Gastrocnemius medialis (tissue), 4 donors: ENCODE results near the gene GALNT10.

Experiments used
- CTCF ChIP-seq, 5 experiments: fragments of 450-650 bp in 3 of 5; fragments of 200-600 bp in 2 of 5; sonication (generic) in 2 of 5; IDR thresholded peaks in 4 of 5; conservative IDR thresholded peaks in 1 of 5; 1 replicate in 4 of 5; 2 replicates in 1 of 5; pipeline ENCODE4 v1.5.1; 2016 to 2019; ENCODE audit warnings: antibody characterized with exemption in 5 of 5, mild to moderate bottlenecking in 3 of 5, moderate library complexity in 3 of 5
- POLR2A ChIP-seq, 2 donors: fragments of 450-650 bp; IDR thresholded peaks; one replicate each; pipeline ENCODE4 v1.6.1; 2017; ENCODE audit warnings: antibody characterized with exemption in 2 of 2, mild to moderate bottlenecking in 2 of 2, moderate library complexity in 2 of 2

GRCh38 chr5:154143211-154143641 lies 47.3 kb upstream of the GALNT10 start:
- TF ChIP-seq CTCF (IDR thresholded peaks at IDR 0.05 in 4 of 5, conservative IDR thresholded peaks at IDR 0.05 in 1 of 5) (no peak), POLR2A (IDR thresholded peaks at IDR 0.05) (no peak)
